SK-N-SH treated with all-trans-retinoic acid at 6 μM for 48 hours (cell line): ENCODE data around the gene MMP8.

ENCODE experiments used
- ATAC-seq: fragments of 200-7000 bp; cut with Tn5 transposase; 3 replicates; pipeline ENCODE4 v1.9.1; 2020; ENCODE audit warnings: mild to moderate bottlenecking, moderate library complexity
- ARNTL ChIP-seq: fragments of 450-650 bp; formaldehyde crosslinking; IDR thresholded peaks from 2 replicates; pipeline ENCODE4 v1.5.0; 2020; ENCODE audit warnings: low read depth, mild to moderate bottlenecking, moderate library complexity, borderline replicate concordance
- BACH2 ChIP-seq: fragments of 250-450 bp; sonication (Bioruptor Pico); IDR thresholded peaks from 2 replicates; pipeline ENCODE4 v1.9.0; 2021; ENCODE audit warnings: mild to moderate bottlenecking, borderline replicate concordance
- CSDC2 ChIP-seq: fragments of 250-450 bp; sonication (Bioruptor Pico); IDR thresholded peaks from 2 replicates; pipeline ENCODE4 v1.5.0; 2020; ENCODE audit warnings: mild to moderate bottlenecking, moderate library complexity
- GLIS3 ChIP-seq: fragments of 250-450 bp; sonication (Bioruptor Pico); IDR thresholded peaks from 2 replicates; pipeline ENCODE4 v1.5.0; 2020; ENCODE audit warnings: mild to moderate bottlenecking, moderate library complexity
- ISL1 ChIP-seq: fragments of 250-450 bp; sonication (Bioruptor Pico); IDR thresholded peaks from 2 replicates; pipeline ENCODE4 v2.1.2; 2022; ENCODE audit warnings: mild to moderate bottlenecking, moderate library complexity
- OSR1 ChIP-seq: fragments of 250-450 bp; sonication (Bioruptor Pico); IDR thresholded peaks from 2 replicates; pipeline ENCODE4 v1.8.0; 2022; ENCODE audit warnings: moderate library complexity, mild to moderate bottlenecking, inconsistent platforms
- PPARA ChIP-seq: fragments of 250-450 bp; sonication (Bioruptor Pico); IDR thresholded peaks from 2 replicates; pipeline ENCODE4 v1.5.0; 2020; ENCODE audit warnings: mild to moderate bottlenecking, borderline replicate concordance
- RARB ChIP-seq: fragments of 250-450 bp; sonication (Bioruptor Pico); IDR thresholded peaks from 2 replicates; pipeline ENCODE4 v1.8.0; 2021; ENCODE audit warnings: mild to moderate bottlenecking, moderate library complexity
- SNAI2 ChIP-seq: fragments of 250-450 bp; sonication (Bioruptor Pico); IDR thresholded peaks from 2 replicates; pipeline ENCODE4 v1.5.0; 2020; ENCODE audit warnings: mild to moderate bottlenecking, moderate library complexity
- TCF4 ChIP-seq: fragments of 250-450 bp; sonication (Bioruptor Pico); IDR thresholded peaks from 2 replicates; pipeline ENCODE4 v1.8.0; 2021; ENCODE audit warnings: mild to moderate bottlenecking, moderate library complexity, borderline replicate concordance
- ZC3H10 ChIP-seq: fragments of 250-450 bp; sonication (Bioruptor Pico); IDR thresholded peaks from 2 replicates; pipeline ENCODE4 v1.5.1; 2021; ENCODE audit warnings: mild to moderate bottlenecking, moderate library complexity
- ZFP3 ChIP-seq: fragments of 250-450 bp; sonication (Bioruptor Pico); IDR thresholded peaks from 2 replicates; pipeline ENCODE4 v1.5.0; 2020; ENCODE audit warnings: mild to moderate bottlenecking, moderate library complexity
- ZFP30 ChIP-seq: fragments of 450-650 bp; formaldehyde crosslinking; IDR thresholded peaks from 2 replicates; pipeline ENCODE4 v1.5.0; 2022; ENCODE audit warnings: mild to moderate bottlenecking, moderate library complexity
- ZNF565 ChIP-seq: fragments of 450-650 bp; formaldehyde crosslinking; conservative IDR thresholded peaks from 2 replicates; pipeline ENCODE4 v1.5.0; 2020; ENCODE audit warnings: low read depth, mild to moderate bottlenecking, moderate library complexity
- ZNF70 ChIP-seq: fragments of 450-650 bp; formaldehyde crosslinking; IDR thresholded peaks from 2 replicates; pipeline ENCODE4 v1.5.0; 2020; ENCODE audit warnings: mild to moderate bottlenecking, moderate library complexity
- ZNF8 ChIP-seq: fragments of 450-650 bp; formaldehyde crosslinking; IDR thresholded peaks from 2 replicates; pipeline ENCODE4 v1.5.0; 2020; ENCODE audit warnings: mild to moderate bottlenecking, moderate library complexity
- TF ChIP-seq, protein P1 (sequence below): fragments of 250-450 bp; sonication (Bioruptor Pico); IDR thresholded peaks from 2 replicates; pipeline ENCODE4 v1.5.0; 2020; ENCODE audit warnings: mild to moderate bottlenecking, moderate library complexity
- TF ChIP-seq, protein P2 (sequence below): fragments of 250-450 bp; sonication (Bioruptor Pico); IDR thresholded peaks from 2 replicates; pipeline ENCODE4 v1.5.1; 2020; ENCODE audit warnings: low read depth, mild to moderate bottlenecking, moderate library complexity
- TF ChIP-seq, protein P3 (sequence below): fragments of 250-450 bp; sonication (Bioruptor Pico); IDR thresholded peaks from 2 replicates; pipeline ENCODE4 v1.5.1; 2021; ENCODE audit warnings: mild to moderate bottlenecking, moderate library complexity

Gene MMP8

GRCh38 chr11:102709201-102709945 lies 15.4 kb downstream of the MMP8 start:
- no peak for TF ChIP-seq ZNF565
- TF ChIP-seq, protein P1, sequence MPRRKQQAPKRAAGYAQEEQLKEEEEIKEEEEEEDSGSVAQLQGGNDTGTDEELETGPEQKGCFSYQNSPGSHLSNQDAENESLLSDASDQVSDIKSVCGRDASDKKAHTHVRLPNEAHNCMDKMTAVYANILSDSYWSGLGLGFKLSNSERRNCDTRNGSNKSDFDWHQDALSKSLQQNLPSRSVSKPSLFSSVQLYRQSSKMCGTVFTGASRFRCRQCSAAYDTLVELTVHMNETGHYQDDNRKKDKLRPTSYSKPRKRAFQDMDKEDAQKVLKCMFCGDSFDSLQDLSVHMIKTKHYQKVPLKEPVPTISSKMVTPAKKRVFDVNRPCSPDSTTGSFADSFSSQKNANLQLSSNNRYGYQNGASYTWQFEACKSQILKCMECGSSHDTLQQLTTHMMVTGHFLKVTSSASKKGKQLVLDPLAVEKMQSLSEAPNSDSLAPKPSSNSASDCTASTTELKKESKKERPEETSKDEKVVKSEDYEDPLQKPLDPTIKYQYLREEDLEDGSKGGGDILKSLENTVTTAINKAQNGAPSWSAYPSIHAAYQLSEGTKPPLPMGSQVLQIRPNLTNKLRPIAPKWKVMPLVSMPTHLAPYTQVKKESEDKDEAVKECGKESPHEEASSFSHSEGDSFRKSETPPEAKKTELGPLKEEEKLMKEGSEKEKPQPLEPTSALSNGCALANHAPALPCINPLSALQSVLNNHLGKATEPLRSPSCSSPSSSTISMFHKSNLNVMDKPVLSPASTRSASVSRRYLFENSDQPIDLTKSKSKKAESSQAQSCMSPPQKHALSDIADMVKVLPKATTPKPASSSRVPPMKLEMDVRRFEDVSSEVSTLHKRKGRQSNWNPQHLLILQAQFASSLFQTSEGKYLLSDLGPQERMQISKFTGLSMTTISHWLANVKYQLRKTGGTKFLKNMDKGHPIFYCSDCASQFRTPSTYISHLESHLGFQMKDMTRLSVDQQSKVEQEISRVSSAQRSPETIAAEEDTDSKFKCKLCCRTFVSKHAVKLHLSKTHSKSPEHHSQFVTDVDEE (CRISPR knock-in tag), result no peak
- TF ChIP-seq, protein P2, sequence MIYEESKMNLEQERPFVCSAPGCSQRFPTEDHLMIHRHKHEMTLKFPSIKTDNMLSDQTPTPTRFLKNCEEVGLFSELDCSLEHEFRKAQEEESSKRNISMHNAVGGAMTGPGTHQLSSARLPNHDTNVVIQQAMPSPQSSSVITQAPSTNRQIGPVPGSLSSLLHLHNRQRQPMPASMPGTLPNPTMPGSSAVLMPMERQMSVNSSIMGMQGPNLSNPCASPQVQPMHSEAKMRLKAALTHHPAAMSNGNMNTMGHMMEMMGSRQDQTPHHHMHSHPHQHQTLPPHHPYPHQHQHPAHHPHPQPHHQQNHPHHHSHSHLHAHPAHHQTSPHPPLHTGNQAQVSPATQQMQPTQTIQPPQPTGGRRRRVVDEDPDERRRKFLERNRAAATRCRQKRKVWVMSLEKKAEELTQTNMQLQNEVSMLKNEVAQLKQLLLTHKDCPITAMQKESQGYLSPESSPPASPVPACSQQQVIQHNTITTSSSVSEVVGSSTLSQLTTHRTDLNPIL (CRISPR knock-in tag), result no peak
- no peak for TF ChIP-seq ARNTL (CRISPR knock-in tag)
- TF ChIP-seq ZFP30 (CRISPR knock-in tag), result no peak
- no peak for TF ChIP-seq CSDC2
- no peak for TF ChIP-seq SNAI2 (CRISPR knock-in tag)
- TF ChIP-seq OSR1 (CRISPR knock-in tag), result no peak
- no peak for TF ChIP-seq ZNF70
- no peak for ATAC-seq

GRCh38 chr11:102708654-102709053 lies 16.1 kb downstream of the MMP8 start:
- no peak for ATAC-seq
- TF ChIP-seq ZNF565 (no peak), ARNTL (CRISPR knock-in tag) (no peak), PPARA (CRISPR knock-in tag) (no peak), TCF4 (CRISPR knock-in tag) (no peak), GLIS3 (CRISPR knock-in tag) (no peak), BACH2 (no peak), ZFP30 (CRISPR knock-in tag) (no peak)

DNA sequence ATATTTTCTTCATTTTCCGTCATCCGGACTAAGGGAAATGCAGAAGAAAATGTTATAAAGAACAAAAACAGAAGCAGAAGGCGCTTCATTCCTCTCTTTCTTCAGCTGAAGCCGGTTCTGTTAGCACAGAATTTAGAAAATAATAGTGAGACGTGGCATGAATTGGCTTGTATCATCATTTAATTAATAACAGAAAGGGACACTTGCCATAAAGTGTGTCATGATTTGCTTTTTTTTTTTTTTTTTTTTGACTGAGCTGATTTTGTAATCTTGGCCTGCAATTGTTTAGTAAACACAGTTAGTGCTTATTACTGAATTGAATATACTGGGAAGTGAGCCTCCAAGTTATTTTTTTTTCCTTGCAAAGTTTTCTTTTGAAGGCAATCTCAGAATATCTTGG lies 19.1 kb downstream of the MMP8 start, which contains the start of gene MMP27:
MMP27 (minus strand) TSS at position 144 of the 400 bp plus-strand sequence; CDS start at position 89, 55 bp downstream.
- no peak for ATAC-seq
- TF ChIP-seq CSDC2 (no peak), SNAI2 (CRISPR knock-in tag) (no peak), ZFP30 (CRISPR knock-in tag) (no peak), RARB (no peak), ZC3H10 (CRISPR knock-in tag) (no peak), ARNTL (CRISPR knock-in tag) (no peak), ISL1 (CRISPR knock-in tag) (no peak), ZFP3 (CRISPR knock-in tag) (no peak), ZNF8 (CRISPR knock-in tag) (no peak)
- TF ChIP-seq, protein P1 (CRISPR knock-in tag), result no peak
- TF ChIP-seq, protein P2 (CRISPR knock-in tag), result no peak
- TF ChIP-seq, protein P3, sequence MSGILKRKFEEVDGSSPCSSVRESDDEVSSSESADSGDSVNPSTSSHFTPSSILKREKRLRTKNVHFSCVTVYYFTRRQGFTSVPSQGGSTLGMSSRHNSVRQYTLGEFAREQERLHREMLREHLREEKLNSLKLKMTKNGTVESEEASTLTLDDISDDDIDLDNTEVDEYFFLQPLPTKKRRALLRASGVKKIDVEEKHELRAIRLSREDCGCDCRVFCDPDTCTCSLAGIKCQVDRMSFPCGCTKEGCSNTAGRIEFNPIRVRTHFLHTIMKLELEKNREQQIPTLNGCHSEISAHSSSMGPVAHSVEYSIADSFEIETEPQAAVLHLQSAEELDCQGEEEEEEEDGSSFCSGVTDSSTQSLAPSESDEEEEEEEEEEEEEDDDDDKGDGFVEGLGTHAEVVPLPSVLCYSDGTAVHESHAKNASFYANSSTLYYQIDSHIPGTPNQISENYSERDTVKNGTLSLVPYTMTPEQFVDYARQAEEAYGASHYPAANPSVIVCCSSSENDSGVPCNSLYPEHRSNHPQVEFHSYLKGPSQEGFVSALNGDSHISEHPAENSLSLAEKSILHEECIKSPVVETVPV (CRISPR knock-in tag), result no peak
